ENCODE measurements around the gene MCTS1.
"Not testable (repeated sequence)": the region's sequence is repeated elsewhere in the genome, so short reads cannot be mapped to it uniquely, and the experiment has no call there.

The MCTS1 gene, protein sequence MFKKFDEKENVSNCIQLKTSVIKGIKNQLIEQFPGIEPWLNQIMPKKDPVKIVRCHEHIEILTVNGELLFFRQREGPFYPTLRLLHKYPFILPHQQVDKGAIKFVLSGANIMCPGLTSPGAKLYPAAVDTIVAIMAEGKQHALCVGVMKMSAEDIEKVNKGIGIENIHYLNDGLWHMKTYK

DNA sequence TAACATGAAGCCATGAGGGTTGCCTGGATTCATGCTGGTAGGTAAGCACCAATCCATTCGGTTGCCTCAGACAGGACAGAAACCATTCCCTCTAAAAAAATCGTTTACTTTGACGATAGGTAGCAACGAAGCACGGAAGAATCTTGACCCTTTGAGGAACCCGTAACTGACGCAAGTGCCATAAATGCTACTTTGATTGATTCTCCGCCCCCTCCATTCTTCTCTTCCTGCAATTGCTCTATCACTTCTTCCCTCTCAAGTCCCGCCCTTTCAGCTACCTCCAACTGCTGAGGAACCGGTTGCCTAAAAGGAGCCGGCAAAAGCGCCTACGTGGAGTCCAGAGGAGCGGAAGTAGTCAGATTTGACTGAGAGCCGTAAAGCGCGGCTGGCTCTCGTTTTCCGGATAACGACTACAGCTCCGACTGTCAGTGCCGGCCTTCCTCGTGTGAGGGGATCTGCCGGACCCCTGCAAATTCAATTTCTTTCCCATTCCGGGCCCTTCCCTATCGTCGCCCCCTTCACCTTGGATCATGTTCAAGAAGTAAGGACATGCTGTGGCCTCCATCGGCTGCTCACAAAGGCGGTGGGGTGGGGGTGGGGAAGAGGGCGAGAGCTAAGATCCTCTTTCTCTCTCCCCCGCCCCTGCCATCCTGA is at the start of gene MCTS1:
Gene MCTS1, plus strand, starts transcription at position 395 of the 654 bp plus-strand sequence. Its CDS starts 136 bp downstream, at position 531.
- DNase-seq: peak; percentile 81 to 89

- no peak for DNase-seq
Measured at GRCh38 chrX:120556251-120556650, 47.6 kb upstream of the MCTS1 start.

- no peak for DNase-seq
Measured at GRCh38 chrX:120559804-120560203, 44.1 kb upstream of the MCTS1 start.

- DNase-seq: peak in 1 of 2 experiments; percentile 57
Measured at GRCh38 chrX:120560405-120560841, 43.5 kb upstream of the MCTS1 start.

DNA sequence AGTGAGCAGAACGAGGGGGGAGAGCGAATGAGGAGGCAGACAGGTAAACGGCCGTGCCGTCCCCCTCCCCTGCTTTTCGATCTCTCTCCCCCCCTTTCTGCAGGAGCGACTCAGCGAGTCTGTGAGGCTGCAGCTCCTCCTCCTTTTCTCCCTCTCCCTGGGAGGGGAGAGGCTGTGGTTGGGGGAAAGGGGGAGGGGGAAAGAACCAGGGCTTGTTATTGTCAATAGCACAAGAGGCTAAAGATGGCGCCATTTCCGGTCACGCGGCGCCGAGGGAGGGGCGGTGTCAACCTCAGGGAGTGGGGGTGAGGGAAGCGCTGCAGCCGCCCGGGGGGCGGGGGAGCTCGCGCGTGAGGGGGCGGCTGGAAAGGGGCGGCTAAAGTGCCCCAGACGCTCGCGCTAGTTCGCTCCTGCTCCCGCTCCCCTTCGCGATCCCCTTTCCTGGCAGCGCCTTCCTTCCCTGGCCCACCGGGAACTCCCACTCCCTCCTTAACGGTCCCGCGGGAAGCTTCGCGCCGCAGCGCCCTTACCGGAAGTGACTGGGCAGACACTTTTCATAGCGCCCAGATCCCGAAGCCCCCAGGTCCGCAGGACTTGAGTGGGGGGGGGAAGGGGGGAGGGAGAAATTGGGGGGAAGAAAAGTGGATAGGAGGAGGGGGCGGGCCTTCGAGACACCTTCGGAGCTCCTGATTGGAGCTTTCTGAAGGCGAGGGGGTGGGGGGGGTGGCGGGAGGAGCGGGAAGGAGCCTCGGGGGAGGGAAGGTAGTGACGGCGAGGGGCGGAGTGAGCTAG is 42.9 kb upstream of the MCTS1 start, which contains the start of gene CUL4B:
Gene CUL4B, minus strand, starts transcription at position 121 of the 792 bp plus-strand sequence. CDS start 324 bp downstream, outside the sequence.
- peak; percentile 45 to 76 for DNase-seq

GRCh38 chrX:120561634-120562568 is 42.0 kb upstream of the MCTS1 start:
- no peak for DNase-seq

DNA sequence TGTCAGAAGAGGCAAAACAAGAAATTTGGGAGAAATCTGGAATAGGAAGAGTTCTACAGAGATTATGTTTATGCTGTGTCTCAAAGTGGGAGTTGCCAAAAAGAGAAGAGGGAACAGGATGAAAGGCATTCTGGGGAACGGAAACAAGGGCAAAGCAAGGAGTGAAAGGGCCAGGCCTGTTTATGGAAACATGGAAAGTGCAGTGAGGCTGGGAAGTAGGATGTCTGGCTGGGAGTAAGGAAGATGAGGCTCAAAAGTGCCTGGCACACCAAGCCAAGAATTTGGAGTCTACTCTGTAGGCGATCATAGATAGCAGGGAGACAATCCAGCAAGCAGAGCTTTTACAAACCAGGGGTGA is 41.4 kb upstream of the MCTS1 start:
- DNase-seq: no peak

DNA sequence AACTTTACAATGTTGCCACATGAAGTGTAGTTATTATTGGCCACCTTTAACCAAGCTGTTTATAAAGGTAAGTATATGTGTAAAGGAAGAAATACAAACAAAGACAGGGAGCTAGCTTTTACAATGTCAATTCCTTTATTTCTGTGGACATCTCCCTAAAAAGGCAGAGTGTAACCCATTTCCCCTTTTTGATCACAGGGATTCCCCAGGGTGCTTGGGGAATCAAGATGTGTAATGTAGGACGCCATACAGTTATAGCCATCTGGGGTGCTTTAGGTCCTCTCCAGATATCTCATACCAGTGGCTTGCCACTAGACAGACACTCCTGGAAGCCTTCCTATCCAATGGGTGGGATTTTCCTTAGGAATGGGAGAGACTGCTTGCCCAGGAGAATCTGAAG is 39.0 kb upstream of the MCTS1 start:
- no peak for DNase-seq

DNA sequence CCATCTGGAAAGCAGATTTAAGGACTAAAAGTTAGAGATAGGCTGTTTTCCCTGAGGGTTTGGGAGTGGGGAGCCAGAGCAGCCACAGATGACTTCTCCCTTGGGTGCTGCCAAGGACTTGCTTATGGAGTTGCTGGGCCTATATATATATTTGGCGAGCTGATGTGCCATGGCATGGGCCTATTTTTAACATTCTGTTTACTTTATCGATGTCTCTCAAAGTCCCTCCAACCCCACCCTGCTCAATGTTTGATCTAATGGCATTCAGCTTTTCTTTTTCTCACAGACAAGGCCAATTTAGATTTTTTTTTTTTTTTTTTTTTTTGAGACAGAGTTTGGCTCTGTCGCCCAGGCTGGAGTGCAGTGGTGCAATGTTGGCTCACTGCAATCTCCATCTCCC is 37.1 kb upstream of the MCTS1 start:
- no peak for DNase-seq

GRCh38 chrX:120568035-120568434 is 35.9 kb upstream of the MCTS1 start:
- no peak for DNase-seq

- DNase-seq: no peak
Measured at GRCh38 chrX:120568609-120569008, 35.3 kb upstream of the MCTS1 start.

GRCh38 chrX:120570011-120570600 is 33.8 kb upstream of the MCTS1 start:
- DNase-seq: no peak

DNA sequence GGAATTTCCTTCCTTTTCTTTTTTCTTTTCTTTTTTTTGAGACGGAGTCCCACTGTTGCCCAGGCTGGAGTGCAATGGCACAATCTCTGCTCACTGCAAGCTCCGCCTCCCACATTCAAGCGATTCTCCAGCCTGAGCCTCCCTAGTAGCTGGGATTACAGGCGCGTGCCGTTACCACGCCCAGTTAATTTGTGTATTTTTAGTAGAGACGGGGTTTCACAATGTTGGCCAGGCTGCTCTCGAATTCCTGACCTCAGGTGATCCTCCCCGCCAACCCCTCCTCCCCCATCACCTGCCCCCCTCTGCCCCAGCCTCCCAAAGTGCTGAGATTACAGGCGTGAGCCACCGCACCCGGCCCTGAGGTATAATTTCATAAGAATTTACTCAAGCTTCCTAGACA is 30.1 kb upstream of the MCTS1 start:
- not testable (repeated sequence) for DNase-seq

- no peak for DNase-seq
Measured at GRCh38 chrX:120575379-120576114, 28.4 kb upstream of the MCTS1 start.

DNA sequence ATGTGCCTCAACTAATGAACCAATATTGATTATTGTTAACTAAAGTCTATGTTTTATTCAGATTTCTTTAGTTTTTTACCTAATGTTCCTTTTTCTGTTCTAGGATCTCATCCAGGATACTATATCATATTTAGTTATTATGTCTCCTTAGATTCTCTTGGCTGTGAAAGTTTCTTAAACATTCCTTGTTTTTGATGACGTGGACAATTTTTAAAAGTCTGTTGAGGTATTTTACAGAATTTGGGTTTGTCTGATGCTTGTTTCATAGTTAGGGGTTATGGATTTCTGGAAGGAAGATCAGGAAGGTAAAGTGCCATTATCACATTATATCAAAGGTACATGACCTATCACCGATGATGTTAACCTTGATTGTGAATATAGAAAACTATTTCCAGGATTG is 18.2 kb upstream of the MCTS1 start:
- no peak for DNase-seq

GRCh38 chrX:120604361-120604782 is 471 bp downstream of the MCTS1 start:
- DNase-seq: peak in 1 of 2 experiments; percentile 8

DNA sequence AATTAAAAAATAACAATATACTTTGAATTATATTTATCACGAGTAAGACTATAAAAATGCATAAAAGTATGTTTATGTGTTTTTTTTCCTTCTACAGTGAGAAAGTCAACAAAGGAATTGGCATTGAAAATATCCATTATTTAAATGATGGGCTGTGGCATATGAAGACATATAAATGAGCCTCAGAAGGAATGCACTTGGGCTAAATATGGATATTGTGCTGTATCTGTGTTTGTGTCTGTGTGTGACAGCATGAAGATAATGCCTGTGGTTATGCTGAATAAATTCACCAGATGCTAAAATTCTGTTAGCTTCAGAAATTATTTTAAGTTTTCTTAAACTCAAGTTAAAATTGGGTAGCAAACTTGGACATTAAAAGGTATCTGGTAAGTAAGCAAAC is 8.2 kb downstream of the MCTS1 start:
- DNase-seq: no peak

DNA sequence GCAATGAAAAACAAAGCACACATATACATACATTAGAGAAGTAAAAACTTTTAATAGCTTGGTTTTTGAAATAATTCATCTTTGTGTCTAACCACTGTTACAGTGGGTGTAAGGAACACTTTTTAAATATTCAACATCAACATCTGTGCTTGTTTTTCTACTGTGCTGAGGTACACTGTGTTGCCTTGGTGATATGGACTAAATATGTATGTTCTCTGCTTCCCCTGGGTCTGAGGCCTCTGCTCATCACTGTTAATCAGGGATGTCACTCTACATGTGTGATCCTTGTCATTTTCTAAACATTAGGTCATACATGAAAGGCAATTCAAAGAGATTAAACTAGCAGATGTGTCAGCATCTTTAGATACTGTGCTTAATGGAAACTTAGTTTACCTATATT is 10.9 kb downstream of the MCTS1 start:
- DNase-seq: no peak

DNA sequence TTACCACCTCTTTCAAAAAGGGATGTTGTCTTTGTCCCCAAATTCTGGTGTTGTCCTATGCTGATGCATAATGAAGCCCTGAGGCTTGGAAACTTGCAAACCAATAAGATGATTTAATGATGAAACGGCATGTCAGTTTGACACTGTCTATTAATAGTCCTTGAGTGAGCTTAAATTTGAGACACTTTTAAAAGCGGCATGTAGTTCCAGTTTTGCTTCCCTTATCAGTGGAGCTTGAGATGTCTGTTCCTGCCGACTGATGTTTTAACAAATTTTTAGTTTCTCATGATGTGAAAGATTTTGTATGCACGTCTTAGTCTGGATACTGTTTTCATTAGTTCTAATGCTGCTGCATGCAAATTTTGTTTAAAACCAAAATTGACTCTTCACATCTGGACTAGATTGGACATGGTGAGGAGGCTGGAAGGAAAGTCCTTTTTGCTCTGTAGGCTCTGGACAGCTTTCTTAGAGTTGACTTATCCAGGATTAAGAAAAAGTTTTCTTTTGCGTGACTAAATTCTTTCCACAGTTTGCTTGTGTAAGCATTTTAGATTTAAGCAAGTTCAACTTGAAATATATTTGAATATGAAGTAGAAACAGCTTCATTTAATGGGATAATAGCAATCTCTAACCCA is 14.2 kb downstream of the MCTS1 start:
- DNase-seq: no peak

DNA sequence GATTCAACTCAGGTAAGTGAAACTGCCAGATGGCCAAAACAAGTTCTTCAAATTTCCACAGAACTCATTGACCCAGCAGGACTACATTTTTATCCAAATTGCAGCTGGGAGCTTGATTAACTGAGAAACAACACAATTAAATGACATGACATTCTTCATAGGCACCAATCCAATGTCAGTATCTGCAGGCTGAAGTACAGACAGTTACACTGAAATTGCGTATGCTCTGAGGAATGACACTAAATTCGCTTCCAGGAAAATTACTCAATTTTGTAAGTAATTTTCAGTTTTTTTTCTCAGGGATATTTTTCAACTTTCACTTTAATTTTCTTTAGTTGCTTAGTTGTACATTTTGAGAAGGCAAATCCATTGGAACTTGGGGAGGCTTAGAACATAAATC is 21.5 kb downstream of the MCTS1 start:
- no peak for DNase-seq

Data from SW 1271 (cell line).